HUES48 (cell line): ENCODE measurements around the gene SLC49A3.
"Not testable (repeated sequence)": the region's sequence is repeated elsewhere in the genome, so short reads cannot be mapped to it uniquely, and the experiment has no call there.

Experiments used
- H3K27ac ChIP-seq: one replicate; pipeline ENCODE4 v1.7.0; 2013; ENCODE audit warnings: low read depth, low read length, inconsistent platforms
- H3K27me3 ChIP-seq: 2 replicates; pipeline ENCODE4 v1.6.1; 2013; ENCODE audit warnings: mild to moderate bottlenecking, low read length; ENCODE audit not compliant: control insufficient read depth, insufficient read depth
- H3K36me3 ChIP-seq: 2 replicates; pipeline ENCODE4 v1.6.1; 2013; ENCODE audit warnings: low read length; ENCODE audit not compliant: control insufficient read depth, insufficient read depth
- H3K4me1 ChIP-seq: 2 replicates; pipeline ENCODE4 v1.6.1; 2013; ENCODE audit warnings: mild to moderate bottlenecking, low read length; ENCODE audit not compliant: control insufficient read depth, insufficient read depth
- H3K4me3 ChIP-seq: 2 replicates; pipeline ENCODE4 v1.5.1; 2013; ENCODE audit warnings: mild to moderate bottlenecking, low read depth, low read length
- H3K9ac ChIP-seq: 2 replicates; pipeline ENCODE4 v1.6.1; 2013; ENCODE audit warnings: mild to moderate bottlenecking, low read depth, low read length, moderate library complexity
- H3K9me3 ChIP-seq: 2 replicates; pipeline ENCODE4 v1.6.1; 2013; ENCODE audit warnings: low read length; ENCODE audit not compliant: control insufficient read depth, insufficient read depth

SLC49A3 gene

DNA sequence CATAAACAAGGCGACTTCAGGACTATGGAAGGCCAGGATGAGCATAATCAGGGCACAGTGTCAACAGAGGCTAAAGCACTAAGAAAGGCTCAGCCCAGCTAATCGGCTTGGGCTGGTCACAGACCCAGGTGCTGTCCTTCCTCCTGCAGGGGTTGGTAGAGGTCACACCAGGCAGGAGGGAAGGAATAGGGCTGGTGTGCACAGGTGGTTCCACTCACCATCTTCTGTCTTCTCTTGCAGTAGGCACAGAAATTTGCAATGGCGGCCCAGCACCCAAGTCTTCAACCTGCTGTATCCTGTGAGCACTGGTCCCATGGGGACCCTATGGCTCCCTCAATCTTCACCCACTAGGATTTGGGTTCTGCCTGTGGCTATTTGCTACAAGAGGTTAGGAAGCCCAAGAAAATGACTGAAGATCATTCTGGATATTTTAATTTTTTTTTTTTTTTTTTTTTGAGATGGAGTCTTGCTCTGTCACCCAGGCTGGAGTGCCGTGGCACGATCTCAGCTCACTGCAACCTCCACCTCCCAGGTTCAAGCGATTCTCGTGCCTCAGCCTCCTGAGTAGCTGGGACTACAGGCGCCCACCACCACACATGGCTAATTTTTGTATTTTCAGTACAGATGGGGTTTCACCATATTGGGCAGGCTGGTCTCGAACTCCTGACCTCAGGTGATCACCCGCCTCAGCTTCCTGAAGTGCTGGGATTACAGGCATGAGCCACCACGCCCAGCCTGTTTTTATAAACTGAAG, 19.0 kb downstream of the SLC49A3 start:
- H3K4me1 ChIP-seq, H3K9me3 ChIP-seq, H3K27ac ChIP-seq, H3K9ac ChIP-seq, H3K4me3 ChIP-seq, H3K27me3 ChIP-seq: not testable (repeated sequence)
- H3K36me3 ChIP-seq: peaks cover 20% of the 10 kb centered on the region

DNA sequence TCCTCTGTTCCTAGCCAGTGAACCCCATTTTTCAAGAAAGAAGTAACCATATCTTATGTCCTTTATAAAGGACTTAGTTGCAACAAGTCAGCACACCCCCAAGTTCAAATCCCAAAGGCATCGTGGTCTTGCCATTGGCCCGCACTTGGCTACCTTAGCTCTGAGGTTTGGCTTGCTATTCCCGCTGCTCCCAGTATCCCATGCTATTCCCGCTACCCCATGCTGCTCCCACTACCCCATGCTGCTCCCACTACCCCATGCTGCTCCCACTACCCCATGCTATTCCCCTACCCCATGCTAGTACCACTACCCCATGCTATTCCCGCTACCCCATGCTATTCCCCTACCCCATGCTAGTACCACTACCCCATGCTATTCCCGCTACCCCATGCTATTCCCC, 20.7 kb downstream of the SLC49A3 start:
- H3K27me3 ChIP-seq, H3K9me3 ChIP-seq, H3K27ac ChIP-seq, H3K4me1 ChIP-seq, H3K9ac ChIP-seq, H3K4me3 ChIP-seq: not testable (repeated sequence)
- H3K36me3 ChIP-seq: peaks cover 19% of the 10 kb centered on the region

DNA sequence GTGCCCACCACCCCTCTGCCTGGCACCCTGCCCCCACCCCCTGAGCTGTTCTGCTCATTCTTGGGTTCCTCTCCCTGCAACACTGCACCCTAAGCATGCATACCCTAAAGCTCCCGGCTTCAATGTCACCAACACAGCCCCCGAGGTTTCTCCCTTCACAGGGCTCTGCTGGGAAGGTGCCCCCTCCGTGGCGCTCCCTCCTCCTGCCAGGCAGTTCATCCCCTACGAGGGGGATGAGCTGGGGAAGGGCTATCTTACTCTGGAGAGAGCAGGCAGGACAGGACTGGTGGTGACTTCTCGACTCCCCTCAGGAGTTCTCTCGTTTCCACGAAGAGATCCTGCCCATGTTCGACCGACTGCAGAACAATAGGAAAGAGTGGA, 21.4 kb downstream of the SLC49A3 start:
- Histone ChIP-seq H3K9ac (no peak overlapping the region), H3K27ac (no peak overlapping the region), H3K36me3 (peaks cover 13% of the 10 kb centered on the region), H3K4me1 (0 out of 2 replicates have a peak, but pooled peaks cover 3% of the 10 kb centered on the region), H3K27me3 (no peaks in the 10 kb centered on the region), H3K9me3 (no peaks in the 10 kb centered on the region), H3K4me3 (no peak overlapping the region)

- Histone ChIP-seq H3K4me3 (no peak overlapping the region), H3K4me1 (0 out of 2 replicates have a peak, but pooled peaks cover 3% of the 10 kb centered on the region), H3K36me3 (peaks cover 7% of the 10 kb centered on the region), H3K9ac (no peak overlapping the region), H3K27ac (no peak overlapping the region), H3K9me3 (no peaks in the 10 kb centered on the region), H3K27me3 (no peaks in the 10 kb centered on the region)
Observed at GRCh38 chr4:666822-667544, 22.0 kb downstream of the SLC49A3 start.

DNA sequence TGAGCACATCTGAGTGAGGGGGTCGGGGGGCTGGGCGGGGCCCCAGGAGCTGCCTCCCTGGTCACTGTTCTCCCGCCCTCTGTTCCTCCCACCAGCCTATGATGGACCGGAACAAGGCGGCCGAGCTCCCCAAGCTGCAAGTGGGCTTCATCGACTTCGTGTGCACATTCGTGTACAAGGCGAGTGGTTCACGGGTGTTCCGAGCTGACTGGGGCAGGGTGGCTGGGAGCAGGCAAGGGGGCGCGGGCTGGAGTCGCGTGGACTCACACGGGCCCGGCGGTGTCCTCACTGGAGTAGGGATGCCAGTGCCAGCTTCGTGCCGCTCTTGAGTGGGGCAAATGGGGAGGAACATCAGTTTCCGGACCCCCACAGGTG, 22.5 kb downstream of the SLC49A3 start:
- H3K9me3 ChIP-seq: no peaks in the 10 kb centered on the region
- H3K4me3 ChIP-seq: no peak overlapping the region
- H3K9ac ChIP-seq: no peak overlapping the region
- no peaks in the 10 kb centered on the region for H3K27me3 ChIP-seq
- H3K27ac ChIP-seq: no peak overlapping the region
- 0 out of 2 replicates have a peak, but pooled peaks cover 3% of the 10 kb centered on the region for H3K4me1 ChIP-seq
- H3K36me3 ChIP-seq: peaks cover 2% of the 10 kb centered on the region

DNA sequence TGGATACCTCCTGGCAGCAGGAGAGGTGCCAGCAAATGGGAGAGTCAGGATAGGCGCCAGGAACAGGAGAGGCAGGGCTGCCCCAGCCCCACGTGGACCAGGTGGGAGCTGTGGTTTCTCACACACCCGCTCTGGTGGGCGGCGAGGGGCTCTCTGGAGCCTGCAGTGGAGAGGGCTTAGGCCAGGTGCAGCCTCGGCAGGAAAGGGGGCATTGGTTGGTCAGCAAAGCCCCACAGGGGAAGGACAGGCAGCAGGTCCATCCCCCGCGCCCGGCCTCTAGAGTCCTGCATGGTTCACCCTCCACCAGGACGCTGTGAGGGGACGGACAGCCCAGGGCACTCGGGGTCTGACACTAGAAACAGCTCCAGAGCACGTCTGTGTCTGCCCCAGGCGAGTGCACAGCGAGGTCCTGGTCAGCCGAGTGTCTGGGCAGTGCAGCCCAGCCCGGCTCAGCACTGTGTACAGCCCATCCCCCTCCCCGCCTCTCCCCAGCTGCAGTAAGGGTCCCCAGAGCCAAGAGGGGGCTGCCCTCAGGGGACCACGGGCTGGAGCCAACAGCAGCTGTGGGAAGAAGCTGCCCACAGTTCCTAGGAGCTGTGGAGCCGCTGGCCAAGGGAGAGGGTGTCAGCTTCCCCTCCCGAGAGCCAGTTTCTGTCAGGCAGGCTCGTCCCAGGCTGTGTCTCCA, 23.1 kb downstream of the SLC49A3 start:
- H3K36me3 ChIP-seq: no peaks in the 10 kb centered on the region
- H3K4me3 ChIP-seq: no peak overlapping the region
- H3K4me1 ChIP-seq: 0 out of 2 replicates have a peak, but pooled peaks cover 3% of the 10 kb centered on the region
- no peaks in the 10 kb centered on the region for H3K9me3 ChIP-seq
- H3K9ac ChIP-seq: no peak overlapping the region
- H3K27me3 ChIP-seq: no peaks in the 10 kb centered on the region
- no peak overlapping the region for H3K27ac ChIP-seq

GRCh38 chr4:665381-665750, 23.6 kb downstream of the SLC49A3 start:
- Histone ChIP-seq H3K4me3 (no peak overlapping the region), H3K4me1 (0 out of 2 replicates have a peak, but pooled peaks cover 3% of the 10 kb centered on the region), H3K9me3 (no peaks in the 10 kb centered on the region), H3K27ac (no peak overlapping the region), H3K9ac (no peak overlapping the region), H3K36me3 (no peaks in the 10 kb centered on the region), H3K27me3 (no peaks in the 10 kb centered on the region)

GRCh38 chr4:664713-665231, 24.2 kb downstream of the SLC49A3 start:
- Histone ChIP-seq H3K4me1 (0 out of 2 replicates have a peak, but pooled peaks cover 3% of the 10 kb centered on the region), H3K4me3 (no peak overlapping the region), H3K36me3 (no peaks in the 10 kb centered on the region), H3K9ac (no peak overlapping the region), H3K27me3 (no peaks in the 10 kb centered on the region), H3K9me3 (no peaks in the 10 kb centered on the region), H3K27ac (no peak overlapping the region)

DNA sequence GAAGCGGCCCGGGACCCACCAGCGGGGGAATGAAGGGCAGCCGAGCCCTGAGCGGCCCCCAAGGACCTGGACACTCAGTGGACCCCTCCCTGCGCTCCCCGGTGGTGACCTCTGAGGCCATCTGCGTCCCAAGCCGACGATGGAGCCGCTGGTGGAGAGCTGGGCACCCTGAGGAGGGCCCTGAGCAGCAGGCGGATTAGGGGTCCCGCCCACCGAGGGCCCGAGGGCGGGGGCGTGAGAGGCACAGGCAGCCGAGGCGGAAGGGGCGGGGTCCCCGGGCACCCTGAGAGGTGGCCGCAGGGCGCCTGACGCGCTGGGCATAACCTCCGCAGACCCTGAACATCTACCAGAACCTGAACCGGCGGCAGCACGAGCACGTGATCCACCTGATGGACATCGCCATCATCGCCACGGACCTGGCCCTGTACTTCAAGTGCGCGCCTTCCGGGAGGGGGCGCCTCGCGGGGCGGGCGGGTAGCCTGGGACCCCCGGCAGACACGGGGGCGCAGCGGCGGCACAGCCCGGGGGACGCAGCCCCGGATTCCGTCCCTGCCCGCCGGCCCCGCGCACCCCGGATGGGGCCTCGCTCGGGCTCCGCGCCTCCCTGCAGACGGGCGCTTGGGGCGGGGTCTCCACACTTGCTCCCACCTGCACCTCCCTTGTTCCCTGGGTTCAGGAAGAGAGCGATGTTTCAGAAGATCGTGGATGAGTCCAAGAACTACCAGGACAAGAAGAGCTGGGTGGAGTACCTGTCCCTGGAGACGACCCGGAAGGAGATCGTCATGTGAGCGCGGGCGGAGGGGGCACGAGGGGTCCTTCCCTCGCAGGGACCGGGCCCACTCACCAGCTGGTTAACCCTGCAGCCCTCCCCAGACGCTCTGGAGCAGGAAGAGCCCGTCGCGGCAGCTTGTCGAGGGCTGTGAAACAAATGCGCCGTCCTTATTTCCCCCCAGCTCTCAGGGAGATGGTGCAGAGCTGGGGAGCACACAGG, 25.2 kb downstream of the SLC49A3 start:
- peak overlapping the region; percentile 47 for H3K27ac ChIP-seq

DNA sequence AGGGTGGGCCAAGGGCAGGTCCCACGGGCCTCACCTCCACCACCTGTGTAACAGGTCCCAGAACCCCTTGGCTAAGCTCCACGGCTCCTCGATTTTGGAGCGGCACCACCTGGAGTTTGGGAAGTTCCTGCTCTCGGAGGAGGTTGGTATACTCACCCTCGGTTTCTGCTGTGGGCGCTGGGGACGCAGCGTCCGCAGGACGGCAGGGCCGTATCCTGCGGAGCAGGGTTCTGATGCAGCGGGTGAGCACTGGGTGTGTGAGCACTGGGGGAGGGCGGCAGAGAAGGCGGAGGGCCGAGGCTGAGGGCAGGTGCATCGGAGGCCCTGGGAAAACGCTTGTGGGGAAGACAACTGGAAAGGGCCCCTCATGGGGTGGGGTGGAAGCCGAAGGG, 25.9 kb downstream of the SLC49A3 start:
- H3K27me3 ChIP-seq: no peaks in the 10 kb centered on the region
- no peaks in the 10 kb centered on the region for H3K9me3 ChIP-seq
- H3K36me3 ChIP-seq: no peaks in the 10 kb centered on the region
- H3K27ac ChIP-seq: no peak overlapping the region
- H3K9ac ChIP-seq: peak overlapping the region; percentile 62; the same call in 1 of the 2 replicates
- 0 out of 2 replicates have a peak, but pooled peaks cover 3% of the 10 kb centered on the region for H3K4me1 ChIP-seq
- peak overlapping the region; percentile 69 for H3K4me3 ChIP-seq

More for the DNA sequence above, 25.2 kb downstream of the SLC49A3 start:
- Histone ChIP-seq H3K4me3 (peak overlapping the region; percentile 69), H3K9ac (peak overlapping the region; percentile 62), H3K4me1 (0 out of 2 replicates have a peak, but pooled peaks cover 3% of the 10 kb centered on the region), H3K27me3 (no peaks in the 10 kb centered on the region), H3K36me3 (no peaks in the 10 kb centered on the region), H3K9me3 (no peaks in the 10 kb centered on the region)
